GM12874 (cell line): ENCODE results near the gene PLVAP.

ENCODE experiments used
- TF ChIP-seq, protein P1 (sequence below): IDR thresholded peaks from 2 replicates; pipeline ENCODE4 v1.5.1; 2011; ENCODE audit warnings: low read depth, mild to moderate bottlenecking, control low read depth, low read length, moderate library complexity; ENCODE audit not compliant: insufficient read depth

The PLVAP gene

GRCh38 chr19:17419154-17419620 is 42.0 kb upstream of the PLVAP start:
- TF ChIP-seq, protein P1, sequence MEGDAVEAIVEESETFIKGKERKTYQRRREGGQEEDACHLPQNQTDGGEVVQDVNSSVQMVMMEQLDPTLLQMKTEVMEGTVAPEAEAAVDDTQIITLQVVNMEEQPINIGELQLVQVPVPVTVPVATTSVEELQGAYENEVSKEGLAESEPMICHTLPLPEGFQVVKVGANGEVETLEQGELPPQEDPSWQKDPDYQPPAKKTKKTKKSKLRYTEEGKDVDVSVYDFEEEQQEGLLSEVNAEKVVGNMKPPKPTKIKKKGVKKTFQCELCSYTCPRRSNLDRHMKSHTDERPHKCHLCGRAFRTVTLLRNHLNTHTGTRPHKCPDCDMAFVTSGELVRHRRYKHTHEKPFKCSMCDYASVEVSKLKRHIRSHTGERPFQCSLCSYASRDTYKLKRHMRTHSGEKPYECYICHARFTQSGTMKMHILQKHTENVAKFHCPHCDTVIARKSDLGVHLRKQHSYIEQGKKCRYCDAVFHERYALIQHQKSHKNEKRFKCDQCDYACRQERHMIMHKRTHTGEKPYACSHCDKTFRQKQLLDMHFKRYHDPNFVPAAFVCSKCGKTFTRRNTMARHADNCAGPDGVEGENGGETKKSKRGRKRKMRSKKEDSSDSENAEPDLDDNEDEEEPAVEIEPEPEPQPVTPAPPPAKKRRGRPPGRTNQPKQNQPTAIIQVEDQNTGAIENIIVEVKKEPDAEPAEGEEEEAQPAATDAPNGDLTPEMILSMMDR: no peak

- TF ChIP-seq, protein P1: no peak
Measured at GRCh38 chr19:17418710-17419109, 41.6 kb upstream of the PLVAP start.

DNA sequence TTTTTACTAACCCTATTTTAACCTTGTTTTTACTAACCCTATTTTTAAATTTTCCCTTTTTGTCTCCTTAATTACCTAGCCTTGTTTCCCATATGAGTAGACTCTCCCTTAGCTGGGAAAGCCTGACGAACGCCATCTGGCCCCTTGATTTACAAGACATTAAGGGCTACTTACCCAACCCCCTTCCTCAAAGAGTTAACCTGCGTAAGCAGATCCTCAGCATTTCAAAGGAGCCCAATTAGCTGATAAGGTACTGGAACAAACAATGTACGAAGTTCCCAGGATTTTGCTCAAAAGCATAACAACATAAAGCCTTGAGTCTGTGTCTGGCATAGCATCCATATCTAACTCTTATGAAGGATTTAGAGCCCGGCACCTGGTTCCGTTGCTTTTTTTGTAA is 38.0 kb upstream of the PLVAP start:
- TF ChIP-seq, protein P1: no peak

- TF ChIP-seq, protein P1: no peak
Measured at GRCh38 chr19:17414097-17414496, 37.0 kb upstream of the PLVAP start.

- TF ChIP-seq, protein P1: no peak
Measured at GRCh38 chr19:17411801-17412200, 34.7 kb upstream of the PLVAP start.

DNA sequence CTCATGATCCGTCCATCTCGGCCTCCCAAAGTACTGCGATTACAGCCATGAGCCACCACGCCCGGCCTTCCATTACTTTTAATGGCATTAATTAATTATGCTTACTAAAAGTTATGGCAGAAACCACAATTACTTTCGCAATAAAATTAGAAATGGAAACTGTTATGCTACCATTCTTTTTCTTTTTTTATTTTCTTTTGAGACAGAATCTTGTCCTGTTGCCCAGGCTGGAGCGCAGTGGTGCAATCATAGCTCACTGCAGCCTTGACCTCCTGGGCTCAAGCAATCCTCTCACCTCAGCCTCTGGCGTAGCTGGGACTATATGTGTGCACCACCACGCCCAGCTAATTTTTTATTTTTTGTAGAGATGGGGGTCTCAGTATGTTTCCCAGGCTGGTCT is 32.8 kb upstream of the PLVAP start:
- TF ChIP-seq, protein P1: no peak

DNA sequence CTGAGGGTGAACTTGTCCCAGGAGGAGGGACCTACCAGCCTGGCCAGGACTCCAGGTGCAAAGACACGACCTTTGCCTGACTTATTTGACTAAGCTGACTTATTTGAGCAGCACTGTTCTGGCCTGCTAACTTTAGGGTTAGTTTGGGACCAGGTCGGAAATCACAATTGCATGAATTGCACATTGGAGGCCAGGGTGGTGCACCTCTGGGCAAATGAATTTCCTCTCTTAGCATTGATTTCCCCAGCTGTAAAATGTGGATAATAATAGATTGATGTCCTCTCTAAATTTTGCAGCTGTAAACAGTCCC is 29.7 kb upstream of the PLVAP start:
- TF ChIP-seq, protein P1: no peak
